A549 (cell line): Measurements from ENCODE around the gene CEP85L.

ENCODE experiments used
- CTCF ChIP-seq: fragments of >200 bp; sonication (Bioruptor Twin); formaldehyde crosslinking; IDR thresholded peaks from 3 replicates; pipeline ENCODE4 v1.5.1; 2016
- POLR2A ChIP-seq: IDR thresholded peaks from 2 replicates; pipeline ENCODE4 v1.6.1; 2012; ENCODE audit warnings: mild to moderate bottlenecking, low read length
- SMC3 ChIP-seq: fragments of >200 bp; sonication (Bioruptor Twin); formaldehyde crosslinking; IDR thresholded peaks from 3 replicates; pipeline ENCODE4 v1.6.1; 2018; ENCODE audit warnings: inconsistent platforms

DNA sequence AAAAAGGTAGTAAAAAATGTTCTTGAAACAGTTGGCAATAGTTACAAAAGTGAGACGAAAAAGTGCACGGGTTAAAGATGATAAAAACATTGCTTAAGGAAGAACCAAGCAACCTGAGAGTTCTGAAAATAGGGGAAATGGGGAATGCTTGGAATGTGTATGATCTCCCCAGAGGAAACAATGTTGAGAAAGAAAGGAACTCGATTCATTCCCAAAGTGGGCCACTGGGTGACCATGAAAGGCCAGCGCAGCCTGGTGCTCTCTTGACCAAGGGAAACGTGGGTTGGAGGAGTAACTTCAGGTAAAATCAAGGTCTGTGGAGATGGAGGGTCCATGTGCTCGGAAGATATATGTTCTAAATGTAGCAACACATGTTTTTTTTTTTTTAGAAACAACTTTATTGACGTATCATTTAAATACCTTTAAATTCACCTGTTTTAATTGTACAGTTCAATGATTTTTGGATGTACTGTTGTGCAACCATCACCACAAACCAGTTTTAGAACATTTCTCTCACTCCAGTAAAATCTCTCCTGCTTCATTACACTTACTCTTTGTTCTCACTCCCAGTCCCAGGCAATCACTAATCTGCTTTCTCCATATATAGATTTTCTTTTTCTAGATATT, 34.5 kb upstream of the CEP85L start:
- TF ChIP-seq CTCF (no peak), SMC3 (no peak), POLR2A (no peak)
